GM18508 (cell line): ENCODE data around the gene ERLIN1.

Experiments
- ATAC-seq: cut with Tn5 transposase; IDR thresholded peaks from one replicate; pipeline ENCODE4 v1.9.1; 2021; ENCODE audit warnings: moderate number of reproducible peaks; ENCODE audit not compliant: insufficient read depth, unreplicated experiment

The ERLIN1 gene

DNA sequence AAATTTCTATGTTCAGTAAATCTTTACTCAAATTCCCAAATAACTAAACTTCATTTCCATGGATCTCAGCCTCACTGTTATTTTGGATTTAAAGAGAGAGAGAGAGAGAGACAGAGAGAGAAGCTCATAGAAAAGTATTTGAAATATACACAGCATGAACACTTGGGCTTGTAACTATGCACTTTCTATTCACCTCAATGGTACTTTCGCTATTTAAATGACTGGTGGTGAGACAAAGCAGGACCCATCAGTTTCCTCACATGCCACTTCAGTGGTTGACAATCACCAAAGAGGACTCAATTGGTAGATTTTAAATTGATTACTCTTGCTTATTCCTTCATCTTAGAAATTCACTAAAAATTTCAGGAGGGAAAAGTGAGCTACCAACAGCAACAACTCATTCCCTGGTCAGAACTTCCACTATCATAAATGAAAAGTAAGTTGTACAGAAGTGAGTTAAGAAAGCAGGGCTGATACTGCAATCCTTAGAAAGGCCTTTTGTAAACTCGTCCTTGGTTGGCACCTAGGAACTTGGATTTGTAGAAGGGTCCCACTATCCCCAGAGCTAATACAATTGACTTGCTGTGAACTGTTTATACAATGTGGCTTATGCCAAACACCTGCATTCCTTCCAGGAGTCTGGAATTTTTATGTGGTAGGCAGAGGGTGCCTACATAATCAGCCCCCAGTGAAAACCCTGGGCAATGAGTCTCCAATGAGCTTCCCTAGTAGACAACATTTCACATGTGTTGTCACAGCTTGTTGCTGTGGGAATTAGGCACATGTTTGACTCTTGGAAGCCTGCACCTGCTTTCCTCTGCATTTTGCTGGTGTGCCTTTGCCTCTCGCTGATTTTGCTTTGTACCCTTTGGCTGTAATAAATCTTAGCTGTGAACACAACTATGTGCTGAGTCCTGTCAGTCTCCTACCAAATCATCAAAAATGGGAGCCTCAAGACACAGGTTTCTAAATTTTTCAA is 10.8 kb downstream of the ERLIN1 start:
- ATAC-seq, result peak; percentile 67

DNA sequence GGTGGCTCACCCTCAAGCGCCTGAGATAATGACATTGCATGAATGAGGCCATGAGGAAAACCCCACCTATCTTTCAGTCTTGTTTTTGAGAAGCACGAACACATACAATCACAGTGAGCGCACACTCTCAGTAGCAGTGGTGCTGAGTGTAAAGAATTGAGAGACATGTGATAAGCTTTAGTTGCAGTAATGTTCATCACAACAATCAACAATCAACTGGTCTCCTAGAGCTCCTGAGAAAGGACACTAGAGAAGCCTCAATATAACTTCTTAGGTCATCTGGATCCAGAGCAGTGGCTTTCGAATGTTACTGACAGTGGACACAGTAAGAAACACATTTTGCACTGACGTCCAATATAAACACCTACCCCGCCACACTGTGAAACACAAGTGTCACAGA is 12.8 kb downstream of the ERLIN1 start:
- ATAC-seq, result no peak

DNA sequence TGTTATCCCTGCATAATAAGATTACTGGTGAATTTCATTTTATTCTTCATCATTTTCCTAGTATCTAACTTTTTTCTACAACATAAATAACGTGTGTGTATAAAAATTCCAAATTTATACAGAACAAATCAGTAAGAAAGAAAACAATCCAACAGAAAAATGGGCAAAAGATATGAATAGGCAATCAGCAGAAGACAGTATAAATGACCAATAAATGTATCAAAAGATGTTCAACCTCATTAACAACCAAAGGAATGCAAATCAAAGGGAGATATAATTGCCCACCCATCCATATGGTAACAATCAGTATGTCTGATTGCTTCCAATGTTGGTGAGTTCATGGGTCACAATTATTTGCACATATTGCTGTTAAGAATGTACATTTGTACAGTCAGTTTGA is 13.5 kb downstream of the ERLIN1 start:
- no peak for ATAC-seq

DNA sequence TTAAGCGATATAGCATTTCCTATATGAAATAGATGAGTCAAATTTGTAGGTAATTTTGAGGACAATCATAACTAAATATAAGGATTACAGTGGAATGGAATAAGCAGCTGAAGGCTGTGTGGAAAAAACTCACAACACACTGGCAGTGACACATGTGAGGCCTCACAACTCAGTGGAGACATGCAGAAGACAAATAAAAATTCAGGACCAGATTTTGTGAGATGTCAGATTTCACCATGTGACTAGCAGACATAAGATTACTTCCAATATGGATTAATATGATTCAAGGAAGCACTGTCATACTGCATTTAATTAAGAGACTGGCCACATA is 17.6 kb downstream of the ERLIN1 start:
- no peak for ATAC-seq

DNA sequence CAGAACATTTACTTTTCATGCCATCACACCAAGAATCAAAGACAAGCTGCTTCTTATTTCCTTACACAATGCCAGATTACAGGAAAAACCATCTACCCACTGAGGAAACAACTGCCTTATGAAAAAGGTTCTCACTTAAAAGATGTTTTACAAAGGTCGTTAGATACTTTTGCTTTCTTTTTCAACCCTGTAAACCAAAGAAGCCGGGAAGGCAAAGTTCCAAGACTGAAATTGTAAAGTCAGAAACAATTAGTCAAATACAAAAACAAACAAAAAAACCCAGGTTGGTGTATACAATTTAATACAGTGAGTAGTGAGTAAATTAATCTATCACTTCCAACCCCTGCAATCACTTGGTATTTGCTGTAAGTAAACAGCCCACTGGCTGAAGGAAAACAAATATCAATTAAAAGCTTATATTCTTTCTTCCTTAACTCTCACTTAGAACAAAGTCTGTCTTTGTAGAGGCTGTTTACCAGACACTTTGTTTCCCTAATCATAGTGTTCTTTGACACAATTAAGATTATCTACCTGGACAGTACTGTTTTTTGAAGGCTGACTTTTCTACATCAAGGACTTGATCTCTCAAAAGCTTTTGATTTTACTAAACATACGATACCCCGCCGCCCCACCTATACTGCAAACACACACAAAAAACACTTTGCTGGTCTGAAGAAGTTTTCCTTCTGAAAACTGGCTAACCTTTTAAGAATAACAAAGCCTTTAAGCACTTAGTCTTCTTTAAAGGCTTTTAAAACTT is 18.1 kb downstream of the ERLIN1 start:
- no peak for ATAC-seq

DNA sequence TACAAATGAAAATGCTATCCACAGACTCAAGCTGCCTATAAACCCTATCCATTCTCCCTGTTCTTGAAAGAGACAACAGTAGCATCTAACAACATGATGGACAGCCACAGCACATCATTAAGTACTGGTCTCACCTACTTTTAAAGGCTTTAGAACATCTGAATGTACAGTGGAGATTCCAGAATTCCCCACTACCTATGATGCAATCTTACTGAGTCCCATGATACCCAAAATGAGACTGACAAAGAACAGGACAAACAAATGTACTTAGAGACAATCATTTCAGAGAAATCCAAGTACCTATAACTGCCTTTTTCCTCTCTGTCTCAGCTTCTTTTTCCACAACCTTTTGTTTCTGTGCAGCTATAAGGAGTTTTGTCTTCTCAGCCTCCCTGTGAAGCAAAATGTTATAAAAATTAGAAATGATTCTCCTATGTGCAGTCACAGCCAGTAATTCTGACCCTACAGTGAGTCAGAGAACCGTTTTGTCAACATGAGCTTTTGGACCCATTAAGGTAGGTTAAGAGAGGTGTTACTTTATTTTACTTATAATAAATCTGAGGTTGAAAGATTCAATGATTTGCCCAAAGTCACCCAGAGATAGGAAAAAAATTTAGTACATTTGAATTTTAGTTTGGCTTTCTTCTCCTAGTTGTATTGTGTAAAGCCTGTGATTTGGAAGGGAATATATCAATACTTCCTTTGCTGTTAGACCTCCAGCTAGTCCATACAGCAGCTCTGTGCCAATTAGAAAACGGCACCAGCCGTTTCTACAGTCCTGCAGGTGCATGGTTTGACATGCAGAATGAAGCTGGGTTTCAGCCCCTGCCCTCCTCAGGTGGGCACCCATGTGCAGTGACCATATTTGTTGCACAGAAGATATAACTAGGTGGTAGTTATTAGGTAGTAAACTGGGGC is 21.9 kb downstream of the ERLIN1 start:
- no peak for ATAC-seq

DNA sequence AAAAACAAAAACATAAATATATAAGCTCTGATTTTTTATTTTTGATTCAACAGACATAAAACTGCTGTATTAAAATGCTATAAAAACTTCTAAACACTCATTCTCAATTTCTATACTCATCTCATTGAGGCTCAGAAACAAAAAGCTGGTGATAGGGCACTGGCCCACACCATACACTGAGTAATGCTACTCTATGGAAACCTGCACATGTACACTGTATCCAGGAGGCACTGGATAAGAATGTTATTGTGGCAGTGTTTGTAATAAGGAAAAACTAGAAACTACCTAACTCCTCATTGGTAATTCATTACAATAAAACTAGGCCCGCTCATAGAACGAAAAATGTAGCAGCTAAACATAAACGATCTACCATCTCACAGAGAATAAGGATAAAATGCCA is 23.1 kb downstream of the ERLIN1 start:
- ATAC-seq, result no peak

DNA sequence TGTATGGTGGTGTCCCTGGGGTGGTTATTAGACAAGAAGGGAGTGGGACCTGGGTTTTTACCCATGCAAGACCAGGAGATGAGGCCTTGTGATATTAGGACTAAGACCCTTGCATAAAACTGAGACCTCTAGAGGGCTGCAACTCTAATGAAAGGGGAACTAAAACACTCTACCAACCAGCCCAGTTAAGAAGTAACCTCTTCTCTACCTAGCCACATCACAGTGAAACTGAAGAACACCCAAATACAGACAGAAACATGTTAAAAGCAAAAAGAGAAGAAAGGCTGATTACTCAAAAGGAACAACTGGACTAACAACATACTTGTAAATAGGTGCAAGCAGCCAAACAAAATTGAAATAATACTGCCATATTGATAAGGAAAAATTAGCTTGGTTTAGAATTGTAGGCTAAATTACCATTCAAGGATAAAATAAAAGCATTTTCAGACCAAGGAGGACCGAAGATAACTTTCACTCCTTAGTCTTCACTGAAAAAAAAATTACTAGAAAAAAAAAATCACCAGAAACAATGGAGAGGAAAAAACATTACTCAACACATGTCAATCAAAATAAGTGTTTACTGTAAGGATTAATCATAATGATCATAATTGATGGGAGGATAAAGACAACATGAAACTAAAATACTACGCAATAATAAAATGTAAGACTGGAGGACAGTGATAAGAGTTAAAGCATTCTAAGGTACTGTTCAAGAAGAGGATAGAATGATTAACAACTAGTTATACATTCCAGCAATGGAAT is 27.6 kb downstream of the ERLIN1 start:
- ATAC-seq, result peak; percentile 58

DNA sequence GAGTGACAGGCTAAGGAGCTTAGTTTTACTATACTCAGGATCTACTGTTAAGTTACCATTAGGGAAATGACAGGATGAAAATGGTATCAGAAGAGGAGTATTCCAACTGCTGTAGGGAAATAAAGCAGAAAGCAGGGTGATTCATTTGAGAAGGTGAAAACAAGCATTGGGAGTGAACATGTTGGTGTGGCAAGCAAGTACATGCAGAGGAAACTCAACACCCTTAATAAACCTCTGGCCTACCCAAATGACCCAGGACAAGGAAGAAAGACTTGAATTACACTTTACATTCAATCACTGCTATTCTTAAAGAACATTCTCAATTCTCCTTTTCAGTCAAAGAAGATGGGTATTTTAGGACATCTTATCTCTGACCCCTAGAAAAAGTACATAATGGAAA is 28.7 kb downstream of the ERLIN1 start:
- no peak for ATAC-seq

DNA sequence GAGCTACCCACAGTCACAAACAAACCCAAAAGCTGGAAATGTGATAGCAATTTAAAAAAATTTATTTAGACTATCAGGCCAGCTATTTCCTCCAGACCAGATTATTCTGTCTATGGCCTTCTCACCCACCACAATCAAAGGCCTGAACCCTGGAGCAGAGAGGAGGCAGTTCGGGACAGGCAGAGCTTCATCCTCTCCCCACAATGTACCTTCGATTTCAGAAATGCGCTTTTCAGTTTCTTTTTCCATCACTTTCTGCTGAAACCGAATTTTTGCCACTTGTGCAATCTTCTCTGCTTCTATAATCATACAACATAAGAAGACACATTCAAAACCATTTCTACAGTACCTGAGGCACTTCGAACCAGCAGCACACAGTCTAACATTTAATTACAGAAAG is 29.9 kb downstream of the ERLIN1 start:
- no peak for ATAC-seq

DNA sequence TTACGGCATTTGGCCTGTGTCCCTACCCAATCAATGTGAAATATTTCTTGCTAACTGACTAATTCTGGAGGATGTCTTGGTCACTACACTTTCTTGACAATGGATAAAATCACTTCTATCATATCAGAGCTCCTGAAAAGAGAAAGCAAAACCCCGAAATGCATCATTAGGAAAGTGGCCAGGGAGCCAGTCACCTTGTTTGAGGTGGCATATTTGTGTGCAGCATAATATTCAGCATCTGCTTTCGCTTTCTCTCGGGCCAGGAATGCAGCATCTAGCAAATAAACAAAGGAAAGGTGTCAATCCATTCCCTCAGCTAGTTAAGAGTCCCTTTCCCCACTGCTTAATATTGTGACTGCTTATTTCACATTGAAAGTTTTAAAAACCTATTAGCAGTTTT is 31.2 kb downstream of the ERLIN1 start:
- no peak for ATAC-seq

DNA sequence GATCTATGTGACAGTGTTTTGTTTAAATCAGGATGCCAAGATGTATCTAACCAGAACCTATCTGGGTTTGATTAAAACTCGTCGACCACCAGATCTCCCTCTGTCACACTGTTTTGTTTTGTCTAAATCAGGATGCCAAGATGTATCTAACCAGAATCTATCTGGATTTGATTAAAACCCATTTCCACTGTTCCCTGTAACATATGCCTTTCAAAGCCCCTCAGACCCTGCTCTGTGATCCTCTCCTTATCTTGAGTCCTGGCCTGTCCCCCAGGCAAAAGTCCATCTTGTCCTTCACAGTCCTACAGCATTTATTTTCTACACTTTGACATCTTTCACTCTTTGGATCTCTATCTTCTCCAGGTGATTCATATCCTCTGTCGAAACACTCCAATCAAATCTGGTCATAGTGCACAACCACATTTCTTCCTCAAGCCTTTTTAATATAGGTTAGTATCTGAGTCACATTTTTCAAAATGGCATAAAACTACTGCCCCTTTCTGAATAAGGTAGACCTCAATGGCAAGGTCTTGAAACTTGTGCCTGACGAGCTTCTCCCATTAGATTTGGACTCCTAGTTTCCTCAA is 32.5 kb downstream of the ERLIN1 start:
- ATAC-seq, result no peak

DNA sequence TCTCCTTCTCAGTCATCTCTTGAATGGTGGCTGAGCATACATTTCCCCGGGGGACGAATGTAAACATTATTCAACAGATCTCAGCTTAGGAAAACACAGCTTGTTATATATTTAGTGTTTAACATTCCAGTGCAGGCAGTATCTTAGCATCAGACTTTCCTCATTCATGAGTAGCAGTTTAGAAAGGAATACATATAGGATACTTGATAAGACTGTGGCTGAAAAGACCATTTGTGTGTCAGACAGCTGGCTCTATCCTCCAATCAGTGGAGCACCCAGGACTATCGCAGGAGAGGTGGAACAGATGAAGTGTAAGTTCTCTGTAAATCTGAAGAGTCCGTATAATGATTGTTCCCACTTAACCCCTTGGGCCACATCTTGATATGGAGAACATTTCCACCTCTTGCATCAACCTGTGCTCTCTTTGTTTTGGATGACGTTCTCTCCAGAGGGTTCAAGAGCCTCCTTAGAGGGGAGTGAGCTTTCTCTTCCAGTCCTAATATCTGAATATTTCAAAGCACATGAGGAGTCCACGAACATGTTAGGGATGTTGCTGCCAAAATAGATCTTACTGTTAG is 34.0 kb downstream of the ERLIN1 start:
- no peak for ATAC-seq

DNA sequence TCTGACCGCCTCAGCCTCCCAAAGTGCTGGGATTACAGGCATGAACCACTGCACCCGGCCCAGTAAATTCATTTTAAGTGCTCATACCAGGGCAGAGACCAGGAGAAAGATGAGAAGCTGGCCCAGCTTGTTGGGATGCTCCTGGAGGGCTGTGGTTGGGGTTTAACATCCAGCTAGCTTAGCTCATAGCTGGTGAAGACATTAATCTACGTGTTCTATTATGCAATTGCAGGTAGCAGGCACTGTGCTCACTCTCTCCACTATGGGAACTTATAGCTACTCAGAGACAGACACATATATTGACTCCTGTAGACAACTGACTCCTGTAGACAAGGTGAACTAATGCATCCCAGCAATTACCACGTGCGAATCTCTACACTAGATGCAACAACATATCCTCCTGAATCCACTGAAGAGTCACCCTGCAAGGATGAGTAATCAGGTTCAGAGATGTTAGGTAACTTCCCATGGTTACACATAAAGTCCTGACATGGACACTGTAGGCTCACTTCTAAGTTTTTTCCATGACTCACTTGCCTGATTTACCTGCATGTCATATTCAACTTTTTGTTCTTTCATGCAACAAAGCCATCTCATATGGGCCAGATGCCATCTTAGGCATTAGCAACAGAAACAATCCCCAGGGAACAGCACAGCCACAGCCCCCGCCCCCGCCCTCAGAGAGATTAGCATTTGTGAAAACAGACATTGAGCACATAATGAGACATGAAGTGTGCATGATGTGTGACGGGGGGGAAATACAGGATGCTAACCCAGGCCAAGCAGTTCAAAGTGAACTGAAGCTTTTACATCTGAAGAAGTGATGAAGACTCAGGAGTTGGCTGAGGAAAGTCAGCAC is 37.2 kb downstream of the ERLIN1 start:
- ATAC-seq, result no peak

DNA sequence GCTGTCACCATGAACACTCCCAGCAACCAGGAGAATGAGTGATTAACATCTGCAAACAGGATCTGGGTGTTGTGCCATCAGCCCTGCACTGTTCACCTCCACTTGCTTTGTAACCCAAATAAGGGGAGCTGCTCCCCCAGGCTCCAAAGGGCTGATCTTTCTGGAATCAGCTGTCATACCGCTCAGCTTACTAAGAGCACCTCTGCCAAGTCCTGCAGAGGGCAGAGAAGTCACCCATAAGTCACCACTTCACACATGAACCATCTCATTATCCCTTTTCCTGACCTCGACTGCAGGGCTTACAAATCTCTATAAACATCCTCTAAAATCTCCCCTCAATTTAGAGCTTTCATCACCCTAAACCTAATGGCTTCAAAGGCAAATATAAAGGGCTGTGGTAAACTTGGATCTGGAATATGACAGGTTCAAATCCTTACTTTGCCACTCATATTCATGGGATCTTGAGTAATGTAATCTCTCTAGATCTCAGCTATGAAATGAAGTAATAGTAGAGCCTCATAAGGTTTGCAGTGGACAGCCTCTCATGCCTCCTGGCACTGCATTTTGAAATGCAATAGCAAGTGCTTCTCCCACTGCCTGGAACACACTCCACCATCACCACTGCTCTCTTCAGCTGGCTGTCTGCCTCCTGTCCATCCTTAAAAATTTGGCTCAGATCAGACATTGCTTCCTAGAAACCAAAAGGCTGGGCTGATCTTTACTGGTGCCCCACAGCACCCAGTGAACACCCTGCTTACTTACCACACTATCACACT is 38.8 kb downstream of the ERLIN1 start:
- ATAC-seq, result no peak

DNA sequence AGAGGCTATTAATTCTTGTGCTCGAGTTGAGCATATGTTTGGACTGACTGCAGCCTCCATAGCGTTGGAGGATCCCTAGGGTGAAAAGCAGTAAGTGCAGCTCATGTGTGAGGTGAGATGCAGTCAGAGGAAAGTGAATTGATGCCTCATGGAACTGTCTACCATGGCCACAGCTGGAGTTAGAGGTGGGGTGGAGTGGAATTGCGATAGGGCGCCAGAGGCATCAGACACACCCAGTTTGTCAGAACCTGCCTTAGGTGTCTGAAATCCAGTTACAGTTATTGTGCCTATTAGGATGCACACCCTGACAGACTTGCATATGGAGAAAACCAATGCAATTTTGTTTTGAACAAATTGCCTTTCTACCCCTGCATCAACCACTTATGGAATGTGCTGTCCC is 39.4 kb downstream of the ERLIN1 start:
- no peak for ATAC-seq

DNA sequence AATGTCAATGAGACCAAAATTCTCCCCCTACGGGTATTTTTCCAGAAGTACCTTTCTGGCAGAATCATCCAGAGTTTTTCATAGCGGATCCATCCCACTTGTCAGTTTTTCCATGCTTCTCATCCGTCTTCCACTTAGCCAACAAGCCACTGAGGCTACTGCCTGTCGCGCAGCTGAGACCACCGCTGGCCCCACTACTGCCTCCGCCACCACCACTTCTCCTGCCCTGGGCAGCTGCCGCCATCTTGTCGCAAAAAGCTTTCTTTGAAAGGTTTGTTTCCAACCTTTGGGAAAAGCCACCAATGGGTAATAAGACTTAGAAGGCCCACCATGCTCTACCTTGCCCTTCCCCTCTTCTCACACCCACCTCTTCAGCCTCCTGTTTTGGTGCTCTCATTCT is 42.1 kb downstream of the ERLIN1 start:
- no peak for ATAC-seq
